Upper lobe of left lung (tissue), 6 donors: ENCODE data around the gene TFG. TPM values are rescaled to one million over a fixed set of nuclear protein-coding genes. Genes with fewer than 3 reads are reported as not detected.

ENCODE experiments used
- ATAC-seq, 2 donors: fragments of 200-7000 bp; cut with Tn5 transposase; one replicate each; pipeline ENCODE4 v1.9.1; 2022; ENCODE audit warnings: mild to moderate bottlenecking in 2 of 2, moderate library complexity in 2 of 2; ENCODE audit not compliant: low FRiP score in 2 of 2
- DNase-seq, 2 donors: peaks; one replicate each; pipeline ENCODE4 v3.0.0-alpha.2; 2019 to 2020
- H3K27ac ChIP-seq, 4 donors: fragments of 200-600 bp; sonication (generic); one replicate each; pipeline ENCODE4 v1.5.1; 2016 to 2019
- H3K27me3 ChIP-seq, 4 donors: fragments of 200-600 bp; sonication (generic); one replicate each; pipeline ENCODE4 v1.5.1; 2017 to 2019
- H3K36me3 ChIP-seq, 4 donors: fragments of 200-600 bp; sonication (generic); one replicate each; pipeline ENCODE4 v1.5.1; 2016 to 2019
- H3K4me1 ChIP-seq, 4 donors: fragments of 200-600 bp; sonication (generic); one replicate each; pipeline ENCODE4 v1.5.1; 2018 to 2019
- H3K4me3 ChIP-seq, 4 donors: fragments of 200-600 bp; sonication (generic); one replicate each; pipeline ENCODE4 v1.5.1; 2017 to 2019; ENCODE audit warnings: mild to moderate bottlenecking in 2 of 4, moderate library complexity in 1 of 4
- H3K9me3 ChIP-seq, 4 donors: fragments of 200-600 bp; sonication (generic); one replicate each; pipeline ENCODE4 v1.5.1; 2018 to 2019
- CTCF ChIP-seq, 6 experiments: fragments of 450-650 bp in 4 of 6; fragments of 200-600 bp in 2 of 6; sonication (generic) in 2 of 6; IDR thresholded peaks; one replicate each; pipeline ENCODE4 v1.5.1; 2016 to 2019; ENCODE audit warnings: antibody characterized with exemption in 6 of 6
- EP300 ChIP-seq, 4 donors: sonication (generic); formaldehyde crosslinking; IDR thresholded peaks; one replicate each; pipeline ENCODE4 v1.5.1; 2017; ENCODE audit warnings: antibody characterized with exemption in 4 of 4, control low read depth in 2 of 4
- POLR2A ChIP-seq, 4 donors: fragments of 450-650 bp; IDR thresholded peaks; one replicate each; pipeline ENCODE4 v1.5.1; 2016 to 2017; ENCODE audit warnings: antibody characterized with exemption in 4 of 4, mild to moderate bottlenecking in 2 of 4
- POLR2AphosphoS5 ChIP-seq, 2 donors: sonication (generic); formaldehyde crosslinking; IDR thresholded peaks; one replicate each; pipeline ENCODE4 v1.5.1; 2017; ENCODE audit warnings: antibody characterized with exemption in 2 of 2
- WGBS, 2 donors: methylation state at CpG; one replicate each; pipeline ENCODE4 v1.1.5; 2017 to 2018; 5-methylcytosine and 5-hydroxymethylcytosine counted together
- total RNA-seq, 6 donors: library from RNA; depleted of rRNA in 4 of 6; stranded (reverse); fragments of >200 nt in 4 of 6; gene quantifications; one replicate each; pipeline versions ENCODE4 v1.1.0 to v1.2.1, GENCODE V29; 2016 to 2021
- donor health status: DM: no; HTN: no; CAD: no; lungs with moderate emphysema.
- donor health status: DM: no; HTN: yes; CAD: no; lungs with severe emphysema.

TFG gene
- total RNA-seq, 6 donors from 2014 or later = 29.6 to 87.4 (median 55.9) TPM

DNA sequence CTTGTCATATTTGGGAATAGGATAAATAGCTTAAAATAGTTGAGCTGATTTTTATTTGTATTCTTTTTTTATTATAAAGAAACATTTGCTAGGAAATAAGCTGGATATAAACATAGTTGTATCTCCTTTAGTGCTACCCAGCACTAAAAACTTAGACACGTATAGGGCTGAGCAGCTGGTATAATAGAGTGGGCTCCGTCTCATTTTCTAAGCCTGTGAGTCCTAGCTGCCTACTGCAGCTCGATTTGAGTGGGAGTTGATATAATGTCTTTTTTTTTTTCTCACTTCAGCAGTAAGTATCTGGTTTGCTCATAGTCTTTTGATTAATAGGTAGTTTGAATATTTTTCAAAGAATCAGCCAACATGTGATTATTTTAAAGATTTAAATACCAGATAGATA lies 34.2 kb downstream of the TFG start:
- H3K9me3 ChIP-seq = no peaks in the 10 kb centered on the region
- no peaks in the 10 kb centered on the region for H3K27me3 ChIP-seq
- H3K4me1 ChIP-seq = no peaks in the 10 kb centered on the region
- H3K4me3 ChIP-seq = no peak overlapping the region
- no peak for TF ChIP-seq POLR2AphosphoS5 (IDR thresholded peaks at IDR 0.05)
- TF ChIP-seq CTCF (IDR thresholded peaks at IDR 0.05) = no peak
- TF ChIP-seq POLR2A (IDR thresholded peaks at IDR 0.05) = no peak
- TF ChIP-seq EP300 (IDR thresholded peaks at IDR 0.05) = no peak
- H3K27ac ChIP-seq = no peak overlapping the region
- peaks cover 6 to 93% (median 22%) of the 10 kb centered on the region in 4 donors for H3K36me3 ChIP-seq
- WGBS, 2 donors = 90 to 91% methylated on average over 3 of the region's 3 CpGs
- ATAC-seq = no peak
- DNase-seq = no peak

GRCh38 chr3:100744671-100745070 lies 35.4 kb downstream of the TFG start:
- ATAC-seq (no peak), DNase-seq (no peak)
- 98 to 100% methylated on average over 2 of the region's 2 CpGs for WGBS, 2 donors
- Histone ChIP-seq H3K4me1 (no peaks in the 10 kb centered on the region), H3K4me3 (no peak overlapping the region), H3K27ac (no peak overlapping the region), H3K36me3 (peaks cover 3 to 93% (median 28%) of the 10 kb centered on the region in 4 donors), H3K9me3 (no peaks in the 10 kb centered on the region), H3K27me3 (no peaks in the 10 kb centered on the region)
- TF ChIP-seq POLR2A (IDR thresholded peaks at IDR 0.05) = no peak
- TF ChIP-seq POLR2AphosphoS5 (IDR thresholded peaks at IDR 0.05) = no peak
- no peak for TF ChIP-seq CTCF (IDR thresholded peaks at IDR 0.05)
- no peak for TF ChIP-seq EP300 (IDR thresholded peaks at IDR 0.05)

DNA sequence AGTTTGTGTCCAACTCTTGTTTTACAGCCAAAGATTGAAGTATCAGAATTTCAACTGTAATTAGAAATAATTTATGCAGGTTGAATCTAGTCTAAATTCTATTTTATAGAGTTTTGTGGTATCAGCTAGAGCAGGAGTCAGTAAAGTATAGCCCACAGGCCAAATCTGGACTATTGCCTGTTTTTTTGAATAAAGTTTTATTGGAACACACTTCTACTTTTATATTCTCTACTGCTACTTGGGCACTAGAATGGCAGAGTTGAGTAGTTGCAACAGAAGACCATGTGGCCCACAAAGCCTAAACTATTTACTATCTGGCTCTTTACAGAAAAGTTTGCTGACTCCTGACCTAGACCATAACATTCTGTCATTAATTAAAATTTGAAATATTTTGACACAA lies 36.3 kb downstream of the TFG start:
- H3K27ac ChIP-seq = no peak overlapping the region
- H3K27me3 ChIP-seq = no peaks in the 10 kb centered on the region
- DNase-seq = no peak
- H3K4me3 ChIP-seq = no peak overlapping the region
- no peak for ATAC-seq
- no peaks in the 10 kb centered on the region for H3K4me1 ChIP-seq
- no peaks in the 10 kb centered on the region for H3K9me3 ChIP-seq
- no peak for TF ChIP-seq POLR2AphosphoS5 (IDR thresholded peaks at IDR 0.05)
- no peak for TF ChIP-seq EP300 (IDR thresholded peaks at IDR 0.05)
- no peak for TF ChIP-seq CTCF (IDR thresholded peaks at IDR 0.05)
- TF ChIP-seq POLR2A (IDR thresholded peaks at IDR 0.05) = no peak
- H3K36me3 ChIP-seq = peaks cover 0 to 93% (median 30%) of the 10 kb centered on the region in 4 donors

GRCh38 chr3:100746092-100746491 lies 36.8 kb downstream of the TFG start:
- 84 to 93% methylated on average over 3 of the region's 3 CpGs for WGBS, 2 donors
- Histone ChIP-seq H3K4me3 (no peak overlapping the region), H3K9me3 (no peaks in the 10 kb centered on the region), H3K27me3 (no peaks in the 10 kb centered on the region), H3K4me1 (no peaks in the 10 kb centered on the region), H3K27ac (no peak overlapping the region), H3K36me3 (peaks cover under 1 to 93% (median 31%) of the 10 kb centered on the region in 4 donors)
- no peak for DNase-seq
- TF ChIP-seq CTCF (IDR thresholded peaks at IDR 0.05) = no peak
- no peak for TF ChIP-seq EP300 (IDR thresholded peaks at IDR 0.05)
- no peak for TF ChIP-seq POLR2AphosphoS5 (IDR thresholded peaks at IDR 0.05)
- ATAC-seq = no peak

- 96 to 97% methylated on average over 6 of the region's 6 CpGs for WGBS, 2 donors
- no peak for TF ChIP-seq CTCF (IDR thresholded peaks at IDR 0.05)
- TF ChIP-seq POLR2A (IDR thresholded peaks at IDR 0.05) = no peak
- no peak for TF ChIP-seq EP300 (IDR thresholded peaks at IDR 0.05)
- no peak for TF ChIP-seq POLR2AphosphoS5 (IDR thresholded peaks at IDR 0.05)
- no peaks in the 10 kb centered on the region for H3K4me1 ChIP-seq
- ATAC-seq (no peak), DNase-seq (no peak)
- H3K27me3 ChIP-seq = no peaks in the 10 kb centered on the region
- no peak overlapping the region for H3K27ac ChIP-seq
- no peaks in the 10 kb centered on the region for H3K9me3 ChIP-seq
- no peak overlapping the region for H3K4me3 ChIP-seq
- peaks cover 6 to 95% (median 31%) of the 10 kb centered on the region in 4 donors for H3K36me3 ChIP-seq
Measured at GRCh38 chr3:100748220-100748619, 38.9 kb downstream of the TFG start.
